Gastrocnemius medialis (tissue), 4 donors: ENCODE measurements around the gene SYT1.

ENCODE experiments used
- POLR2A ChIP-seq, 2 donors: fragments of 450-650 bp; IDR thresholded peaks; one replicate each; pipeline ENCODE4 v1.6.1; 2017; ENCODE audit warnings: antibody characterized with exemption in 2 of 2, mild to moderate bottlenecking in 2 of 2, moderate library complexity in 2 of 2
- TF ChIP-seq, protein P1 (sequence below), 5 experiments: fragments of 450-650 bp in 3 of 5; fragments of 200-600 bp in 2 of 5; sonication (generic) in 2 of 5; IDR thresholded peaks in 4 of 5; conservative IDR thresholded peaks in 1 of 5; 1 replicate in 4 of 5; 2 replicates in 1 of 5; pipeline ENCODE4 v1.5.1; 2016 to 2019; ENCODE audit warnings: antibody characterized with exemption in 5 of 5, mild to moderate bottlenecking in 3 of 5, moderate library complexity in 3 of 5

DNA sequence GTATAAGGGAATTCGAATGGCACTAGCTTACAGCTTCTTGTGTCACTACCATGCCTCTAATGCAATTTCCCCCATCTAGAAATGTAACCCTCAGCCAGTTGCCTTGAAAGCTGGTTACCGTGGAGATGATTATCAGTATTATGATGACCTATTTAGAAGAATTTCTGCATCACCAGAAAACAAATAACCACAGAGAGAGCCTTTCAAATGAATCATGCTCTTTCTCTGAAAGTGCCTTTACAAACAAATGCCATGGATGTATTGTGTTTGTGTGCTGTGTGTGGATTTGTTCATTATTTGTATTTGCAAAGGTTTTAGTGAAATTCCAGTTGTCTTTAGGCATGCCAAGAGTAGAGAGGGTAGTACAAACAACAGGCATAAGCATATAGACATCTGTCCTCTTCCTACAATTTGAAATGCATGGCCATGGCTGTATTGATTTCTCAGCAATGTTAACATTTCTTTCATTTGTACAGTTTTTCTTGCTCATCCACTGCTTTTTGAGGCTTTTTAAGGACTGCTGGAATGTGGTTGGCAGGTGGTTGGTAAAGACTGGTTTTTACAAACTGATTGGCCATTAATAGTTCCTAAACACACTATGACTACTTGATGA, 559.6 kb downstream of the SYT1 start:
- no peak for TF ChIP-seq POLR2A (IDR thresholded peaks at IDR 0.05)
- TF ChIP-seq, protein P1, sequence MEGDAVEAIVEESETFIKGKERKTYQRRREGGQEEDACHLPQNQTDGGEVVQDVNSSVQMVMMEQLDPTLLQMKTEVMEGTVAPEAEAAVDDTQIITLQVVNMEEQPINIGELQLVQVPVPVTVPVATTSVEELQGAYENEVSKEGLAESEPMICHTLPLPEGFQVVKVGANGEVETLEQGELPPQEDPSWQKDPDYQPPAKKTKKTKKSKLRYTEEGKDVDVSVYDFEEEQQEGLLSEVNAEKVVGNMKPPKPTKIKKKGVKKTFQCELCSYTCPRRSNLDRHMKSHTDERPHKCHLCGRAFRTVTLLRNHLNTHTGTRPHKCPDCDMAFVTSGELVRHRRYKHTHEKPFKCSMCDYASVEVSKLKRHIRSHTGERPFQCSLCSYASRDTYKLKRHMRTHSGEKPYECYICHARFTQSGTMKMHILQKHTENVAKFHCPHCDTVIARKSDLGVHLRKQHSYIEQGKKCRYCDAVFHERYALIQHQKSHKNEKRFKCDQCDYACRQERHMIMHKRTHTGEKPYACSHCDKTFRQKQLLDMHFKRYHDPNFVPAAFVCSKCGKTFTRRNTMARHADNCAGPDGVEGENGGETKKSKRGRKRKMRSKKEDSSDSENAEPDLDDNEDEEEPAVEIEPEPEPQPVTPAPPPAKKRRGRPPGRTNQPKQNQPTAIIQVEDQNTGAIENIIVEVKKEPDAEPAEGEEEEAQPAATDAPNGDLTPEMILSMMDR (IDR thresholded peaks at IDR 0.05 in 4 of 5, conservative IDR thresholded peaks at IDR 0.05 in 1 of 5): no peak
